NCI-H1694 (cell line): Measurements from ENCODE around the gene TRIM72.
A peak's percentile ranks its signal among the peaks of the same experiment; 100 is the strongest.
"Not testable (repeated sequence)": the region's sequence is repeated elsewhere in the genome, so short reads cannot be mapped to it uniquely, and the experiment has no call there.

Experiments used
- DNase-seq: peaks from one replicate; lab custom pipeline; 2025; lab: John Stamatoyannopoulos, UW

The TRIM72 gene, protein sequence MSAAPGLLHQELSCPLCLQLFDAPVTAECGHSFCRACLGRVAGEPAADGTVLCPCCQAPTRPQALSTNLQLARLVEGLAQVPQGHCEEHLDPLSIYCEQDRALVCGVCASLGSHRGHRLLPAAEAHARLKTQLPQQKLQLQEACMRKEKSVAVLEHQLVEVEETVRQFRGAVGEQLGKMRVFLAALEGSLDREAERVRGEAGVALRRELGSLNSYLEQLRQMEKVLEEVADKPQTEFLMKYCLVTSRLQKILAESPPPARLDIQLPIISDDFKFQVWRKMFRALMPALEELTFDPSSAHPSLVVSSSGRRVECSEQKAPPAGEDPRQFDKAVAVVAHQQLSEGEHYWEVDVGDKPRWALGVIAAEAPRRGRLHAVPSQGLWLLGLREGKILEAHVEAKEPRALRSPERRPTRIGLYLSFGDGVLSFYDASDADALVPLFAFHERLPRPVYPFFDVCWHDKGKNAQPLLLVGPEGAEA

DNA sequence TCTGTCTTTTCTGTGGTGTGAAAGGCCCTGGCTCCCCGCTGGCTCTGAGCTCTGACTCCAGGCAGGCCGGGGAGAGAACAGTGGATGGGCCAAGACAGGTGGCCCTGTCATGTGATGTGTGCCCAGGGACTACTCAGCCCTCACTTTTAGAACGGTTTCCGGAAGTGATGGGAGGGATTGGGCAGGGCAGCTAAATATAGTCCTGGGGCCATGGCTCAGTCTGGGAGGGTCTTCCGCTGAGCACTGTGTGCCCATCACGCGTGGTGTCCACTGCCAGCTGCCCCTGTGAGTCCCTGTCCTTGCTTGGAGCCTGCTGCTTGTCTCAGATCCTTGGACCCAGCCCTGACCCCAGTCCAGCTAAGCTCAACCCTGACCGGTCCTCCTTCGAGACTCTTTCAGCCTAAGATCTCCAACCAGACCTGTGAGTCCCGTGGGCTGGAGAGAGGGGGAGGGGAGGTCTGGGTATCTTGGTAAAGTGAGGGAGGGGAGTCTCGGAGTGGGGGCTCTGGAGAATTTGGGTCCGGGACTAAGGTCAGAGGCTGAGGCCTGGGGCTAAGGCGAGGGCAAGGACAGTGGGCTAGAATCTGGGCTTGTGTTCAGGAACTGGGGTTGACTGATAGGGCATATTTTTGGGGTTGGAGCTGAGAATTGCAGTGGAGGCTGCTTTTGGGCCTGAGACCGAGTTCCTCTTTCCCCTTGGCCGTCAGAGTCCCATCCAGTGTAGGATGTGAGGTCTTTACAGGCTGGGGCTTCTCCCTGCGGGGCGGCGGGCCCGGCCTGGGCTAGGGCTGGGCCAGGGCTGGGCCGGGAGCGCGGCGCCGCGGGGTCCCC lies at the start of gene TRIM72:
Gene TRIM72 (plus strand): TSS at position 243 of the 831 bp plus-strand sequence. CDS start 620 bp downstream, outside the sequence.
- DNase-seq: no peak

DNA sequence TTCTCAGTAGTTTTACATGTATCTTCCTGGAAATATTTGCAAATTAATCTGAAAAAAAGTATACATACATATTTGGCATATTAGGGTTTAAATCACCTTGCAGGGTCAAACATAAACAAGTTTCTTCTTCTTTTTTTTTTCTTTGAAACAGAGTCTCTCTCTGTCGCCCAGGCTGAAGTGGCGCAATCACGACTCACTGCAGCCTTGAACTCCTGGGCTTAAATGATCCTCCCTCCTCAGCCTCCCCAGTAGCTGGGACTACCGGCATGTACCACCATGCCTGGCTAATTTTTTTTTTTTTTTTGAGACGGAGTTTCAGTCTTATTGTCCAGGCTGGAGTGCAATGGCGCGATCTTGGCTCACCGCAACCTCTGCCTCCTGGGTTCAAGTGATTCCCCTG lies 46.6 kb upstream of the TRIM72 start:
- no peak for DNase-seq

DNA sequence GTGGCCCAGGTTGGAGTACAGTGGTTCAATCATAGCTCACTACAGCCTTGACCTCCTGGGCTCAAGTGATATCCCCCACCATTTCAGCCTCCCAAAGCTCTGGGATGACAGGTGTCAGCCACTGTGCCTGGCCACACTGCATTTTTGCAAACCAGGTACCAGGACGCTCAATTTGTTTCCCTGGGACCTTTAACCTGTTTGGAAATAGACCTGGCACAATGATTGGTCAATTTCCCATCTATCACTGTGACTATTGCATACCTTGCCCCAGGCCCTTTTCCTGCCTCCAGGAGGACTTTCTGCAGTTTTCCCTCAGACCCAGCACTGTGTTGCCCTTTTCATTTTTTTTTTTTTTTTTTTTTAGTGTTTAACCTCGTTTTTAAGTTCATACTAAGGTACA lies 45.1 kb upstream of the TRIM72 start:
- DNase-seq: no peak

DNA sequence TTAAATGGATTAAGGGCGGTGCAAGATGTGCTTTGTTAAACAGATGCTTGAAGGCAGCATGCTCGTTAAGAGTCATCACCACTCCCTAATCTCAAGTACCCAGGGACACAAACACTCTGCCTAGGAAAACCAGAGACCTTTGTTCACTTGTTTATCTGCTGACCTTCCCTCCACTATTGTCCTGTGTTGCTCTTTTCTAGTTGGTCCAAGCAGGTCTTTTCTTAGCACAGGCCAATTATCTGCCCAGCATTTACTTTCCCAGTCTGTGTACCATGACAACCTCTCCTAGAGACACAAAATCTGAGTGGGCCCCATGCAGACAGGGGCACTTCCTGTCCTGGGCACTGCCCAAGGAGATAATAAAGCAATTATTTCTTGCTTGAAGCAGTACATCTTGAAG lies 43.9 kb upstream of the TRIM72 start:
- not testable (repeated sequence) for DNase-seq

DNA sequence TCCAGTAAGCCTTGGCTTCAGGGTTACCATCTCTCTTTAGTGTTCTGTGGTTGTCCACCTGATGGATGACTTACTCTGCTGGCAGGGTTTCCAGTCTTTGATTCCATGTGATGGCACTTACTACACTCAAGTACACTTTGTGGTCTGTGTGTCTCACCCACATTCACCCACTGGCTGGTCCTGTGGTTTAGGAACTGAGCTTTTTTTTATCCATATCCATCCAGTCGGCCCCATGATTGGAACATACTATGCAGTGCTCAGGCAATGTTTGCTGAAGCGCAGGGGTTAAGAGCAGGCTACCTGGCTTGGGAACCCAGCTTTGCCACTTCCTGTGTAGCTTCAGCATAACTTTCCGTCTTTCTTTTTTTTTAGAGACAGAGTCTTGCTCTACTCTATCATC lies 36.8 kb upstream of the TRIM72 start:
- DNase-seq: no peak

DNA sequence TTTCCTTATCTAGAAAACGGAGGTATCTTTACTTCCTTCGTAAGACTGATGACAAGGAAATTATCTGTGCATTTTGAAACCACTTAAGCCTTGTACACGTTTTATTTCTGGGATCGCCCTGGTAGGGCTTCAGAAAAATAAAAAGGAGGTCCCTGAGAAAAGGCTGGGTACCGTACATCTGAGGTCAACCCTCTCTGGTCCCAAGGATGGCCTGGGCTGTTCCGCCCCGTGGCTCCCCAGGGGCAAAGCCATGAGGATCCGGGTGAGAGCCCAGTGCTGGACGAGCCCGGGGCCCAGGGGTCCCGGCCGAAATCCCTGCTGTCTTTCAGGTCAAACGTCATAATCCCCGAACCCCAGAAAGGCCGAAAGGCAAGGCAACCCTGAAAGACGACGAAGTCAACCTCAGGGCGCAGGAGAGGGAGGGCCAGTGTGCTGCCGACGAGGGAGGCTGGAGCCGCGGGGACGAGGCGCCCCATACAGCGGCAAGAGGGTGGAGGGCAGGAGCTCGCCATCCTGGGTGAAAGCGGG lies 34.6 kb upstream of the TRIM72 start:
- DNase-seq: no peak

DNA sequence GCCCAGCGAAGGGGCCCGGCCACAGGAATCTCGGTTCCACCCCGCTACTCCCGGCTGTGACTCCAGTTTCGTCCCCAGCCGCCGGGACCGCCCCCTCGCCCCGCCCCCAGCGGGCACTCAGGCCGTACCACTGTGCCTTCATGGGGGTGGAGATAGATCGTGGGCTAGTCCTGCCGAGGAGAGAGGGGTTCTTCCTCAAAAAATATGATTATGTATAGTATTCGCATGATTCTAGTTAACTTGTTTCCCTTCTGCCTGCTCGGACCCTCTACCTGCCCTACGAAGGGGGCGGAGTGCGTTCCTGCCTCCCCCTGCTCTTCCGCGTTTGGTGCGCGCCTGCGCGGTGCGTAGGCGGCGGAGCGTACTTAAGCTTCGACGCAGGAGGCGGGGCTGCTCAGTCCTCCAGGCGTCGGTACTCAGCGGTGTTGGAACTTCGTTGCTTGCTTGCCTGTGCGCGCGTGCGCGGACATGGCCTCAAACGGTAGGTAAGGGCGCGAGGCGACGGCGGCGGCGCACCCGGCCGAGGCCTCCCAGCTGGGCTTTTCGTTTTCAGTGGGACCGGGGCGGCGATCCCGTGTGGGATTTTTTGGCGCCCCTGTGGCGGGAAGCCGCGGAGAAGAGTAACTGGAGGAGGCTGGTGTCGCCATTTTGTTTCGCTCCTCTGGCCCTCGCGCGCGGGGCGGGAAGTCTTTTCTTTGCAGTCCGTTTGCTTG lies 34.0 kb upstream of the TRIM72 start, which contains the start of gene FUS:
Gene FUS (plus strand): TSS at position 393 of the 713 bp plus-strand sequence. CDS start 76 bp downstream, at position 469.
- peak; percentile 53 for DNase-seq

DNA sequence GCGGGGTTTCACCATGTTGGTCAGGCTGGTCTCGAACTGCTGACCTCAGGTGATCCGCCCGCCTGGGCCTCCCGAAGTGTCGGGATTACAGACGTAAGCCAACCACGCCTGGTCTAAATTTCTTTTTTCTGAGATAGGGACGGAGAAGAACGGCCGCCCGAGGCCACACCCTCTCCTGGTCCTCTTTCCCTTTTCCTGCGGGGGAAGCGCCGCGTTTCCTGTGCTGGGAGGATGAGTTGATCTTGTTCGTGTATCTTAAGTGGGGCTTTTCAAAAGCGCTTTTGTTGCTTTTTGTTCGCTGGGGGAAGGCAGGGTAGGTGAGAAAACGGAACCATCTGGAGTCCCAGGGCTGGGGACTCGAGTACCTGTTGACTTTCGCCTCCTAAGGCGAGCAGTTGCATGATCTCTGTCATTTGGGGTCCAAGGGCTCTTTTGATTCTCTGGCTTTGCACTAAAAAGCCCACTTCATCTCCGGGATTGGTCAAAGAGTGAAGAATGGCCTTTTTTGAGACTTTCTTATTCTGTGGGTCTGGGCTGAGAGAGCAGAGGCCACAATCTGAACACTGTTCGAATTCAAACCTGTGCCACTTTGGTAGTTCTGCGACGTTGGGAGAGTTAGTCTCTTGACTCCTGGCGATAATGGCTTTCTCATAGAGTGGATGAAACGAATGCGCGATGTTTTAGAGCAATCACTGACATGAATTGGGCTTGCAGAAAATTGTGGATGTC lies 32.7 kb upstream of the TRIM72 start:
- no peak for DNase-seq

DNA sequence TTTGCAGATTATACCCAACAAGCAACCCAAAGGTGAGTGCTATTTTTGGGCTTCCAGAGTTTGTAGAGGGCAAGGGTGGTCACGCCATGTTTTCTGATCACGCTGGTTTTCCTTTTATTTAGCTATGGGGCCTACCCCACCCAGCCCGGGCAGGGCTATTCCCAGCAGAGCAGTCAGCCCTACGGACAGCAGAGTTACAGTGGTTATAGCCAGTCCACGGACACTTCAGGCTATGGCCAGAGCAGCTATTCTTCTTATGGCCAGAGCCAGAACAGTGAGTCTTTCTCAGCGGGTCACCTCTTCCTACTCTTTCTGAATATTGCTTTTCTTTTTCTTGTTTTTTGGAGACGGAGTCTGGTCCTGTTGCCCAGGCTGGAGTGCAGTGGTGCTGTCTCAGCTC lies 31.5 kb upstream of the TRIM72 start:
- DNase-seq: no peak

DNA sequence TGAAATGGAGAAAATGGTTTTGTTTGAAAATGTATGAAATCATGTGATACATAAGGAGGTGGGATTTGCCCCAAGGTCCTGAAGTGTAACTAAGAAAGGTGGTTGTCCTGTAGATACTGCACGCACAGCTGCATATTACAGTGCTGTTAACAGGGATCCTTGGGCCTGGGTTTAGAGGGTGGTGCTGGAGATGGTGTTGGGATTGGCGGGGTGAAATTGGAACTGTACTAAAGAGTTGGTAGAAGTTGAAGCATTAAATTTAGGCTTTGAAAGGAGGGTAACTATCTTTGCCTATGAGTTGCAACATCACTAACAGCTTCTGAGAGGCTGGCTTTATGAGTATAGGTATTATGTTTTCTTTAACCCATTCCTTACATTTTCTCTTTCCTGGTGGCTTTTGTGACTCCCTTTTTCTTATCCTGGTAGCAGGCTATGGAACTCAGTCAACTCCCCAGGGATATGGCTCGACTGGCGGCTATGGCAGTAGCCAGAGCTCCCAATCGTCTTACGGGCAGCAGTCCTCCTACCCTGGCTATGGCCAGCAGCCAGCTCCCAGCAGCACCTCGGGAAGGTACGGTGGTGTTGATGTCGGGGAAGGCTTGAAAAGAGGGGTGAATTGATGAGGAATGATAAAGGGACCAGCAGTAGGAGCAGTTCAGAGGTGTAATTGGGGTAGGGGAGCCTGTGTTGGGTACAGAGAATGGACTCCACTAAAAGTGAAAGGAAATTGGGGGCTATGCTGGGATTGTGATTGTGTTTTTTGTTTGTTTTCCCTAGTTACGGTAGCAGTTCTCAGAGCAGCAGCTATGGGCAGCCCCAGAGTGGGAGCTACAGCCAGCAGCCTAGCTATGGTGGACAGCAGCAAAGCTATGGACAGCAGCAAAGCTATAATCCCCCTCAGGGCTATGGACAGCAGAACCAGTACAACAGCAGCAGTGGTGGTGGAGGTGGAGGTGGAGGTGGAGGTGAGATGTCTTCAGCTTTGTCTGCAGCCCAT lies 30.2 kb upstream of the TRIM72 start:
- DNase-seq: no peak

DNA sequence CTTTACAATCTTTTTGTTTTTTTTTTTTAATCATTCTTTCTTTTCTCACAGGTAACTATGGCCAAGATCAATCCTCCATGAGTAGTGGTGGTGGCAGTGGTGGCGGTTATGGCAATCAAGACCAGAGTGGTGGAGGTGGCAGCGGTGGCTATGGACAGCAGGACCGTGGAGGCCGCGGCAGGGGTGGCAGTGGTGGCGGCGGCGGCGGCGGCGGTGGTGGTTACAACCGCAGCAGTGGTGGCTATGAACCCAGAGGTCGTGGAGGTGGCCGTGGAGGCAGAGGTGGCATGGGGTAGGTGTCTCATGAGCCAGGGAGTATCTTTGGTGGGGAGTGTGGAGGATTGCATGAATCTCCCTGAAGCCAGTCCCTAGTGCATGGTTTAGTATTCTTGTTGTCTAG lies 29.0 kb upstream of the TRIM72 start:
- DNase-seq: no peak

DNA sequence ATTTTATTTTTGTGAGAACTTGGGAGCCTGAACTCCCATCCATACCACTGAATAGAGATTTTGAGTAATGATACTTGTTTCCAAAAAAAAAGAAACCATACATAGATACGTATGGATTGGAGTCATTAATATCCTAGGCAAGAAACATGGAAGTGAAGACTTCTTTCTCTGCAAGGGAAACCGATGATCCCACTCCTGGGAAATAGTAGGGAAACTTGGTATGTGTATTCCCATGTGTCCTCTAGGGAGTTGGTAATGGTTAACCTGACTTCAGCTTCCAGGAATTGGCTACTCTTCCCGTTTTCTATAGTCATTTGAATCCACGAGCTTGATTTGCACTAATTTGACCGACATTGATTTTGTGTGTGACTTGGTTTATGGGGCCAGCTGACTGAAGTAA lies 28.6 kb upstream of the TRIM72 start:
- DNase-seq: no peak

DNA sequence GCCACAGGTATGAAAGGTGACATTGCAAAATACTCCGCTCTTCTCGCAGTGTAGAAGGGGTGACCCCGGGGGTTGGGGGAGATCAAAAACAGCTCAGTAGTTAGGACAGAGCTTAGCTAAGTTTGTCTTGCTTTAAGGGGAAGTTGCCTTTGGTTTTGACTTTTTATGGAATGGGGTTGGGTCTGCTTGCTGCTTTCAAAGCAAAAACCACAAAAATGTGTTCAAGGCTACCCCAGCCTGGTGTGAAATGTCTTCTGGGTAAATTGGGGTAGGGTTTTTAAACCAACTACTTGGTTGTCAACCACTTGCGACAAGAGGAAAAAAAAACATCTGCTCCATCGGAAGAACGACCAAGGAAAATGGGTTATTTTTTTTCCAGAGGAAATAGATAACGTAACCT lies 27.7 kb upstream of the TRIM72 start:
- DNase-seq: no peak

DNA sequence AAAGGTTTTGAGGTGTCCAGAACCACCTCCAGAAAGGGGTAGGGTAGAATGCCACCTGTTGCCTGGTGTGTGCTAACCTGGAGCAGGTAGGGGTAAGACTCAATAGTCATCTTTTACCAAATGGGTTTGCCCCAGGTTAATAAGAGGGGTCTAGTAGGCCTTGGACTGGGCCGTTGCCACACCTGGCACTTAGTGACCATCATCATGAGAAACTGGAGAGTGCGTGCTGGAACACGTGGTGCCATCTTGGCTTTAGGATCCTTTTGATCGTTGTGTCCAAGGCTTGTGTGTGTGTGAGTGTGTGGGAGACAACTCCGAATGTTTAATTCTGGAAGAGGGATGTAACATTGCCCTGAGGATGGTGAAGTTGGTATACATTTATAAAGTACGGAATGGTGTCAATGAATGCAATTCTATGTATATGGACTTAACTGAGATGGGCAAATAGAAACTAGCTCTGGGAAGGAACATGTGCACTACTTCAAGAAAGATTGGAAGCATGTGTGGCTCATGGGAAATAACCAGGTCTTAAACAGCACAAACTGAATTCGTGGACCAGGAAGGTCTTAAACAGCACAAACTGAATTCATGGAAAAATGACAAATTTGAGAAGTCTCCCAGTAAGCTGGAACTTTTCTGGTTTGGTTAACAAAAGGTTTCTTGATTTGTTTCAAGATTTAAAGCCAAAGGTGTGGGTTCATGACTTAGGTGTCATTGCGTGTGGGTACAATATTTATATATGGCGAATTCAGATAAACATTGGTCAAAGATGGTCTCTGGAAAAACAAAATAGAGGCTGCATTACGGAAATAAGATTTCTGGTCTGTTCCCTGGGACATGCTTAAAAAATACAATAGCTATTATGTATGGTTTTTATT lies 26.8 kb upstream of the TRIM72 start:
- no peak for DNase-seq

DNA sequence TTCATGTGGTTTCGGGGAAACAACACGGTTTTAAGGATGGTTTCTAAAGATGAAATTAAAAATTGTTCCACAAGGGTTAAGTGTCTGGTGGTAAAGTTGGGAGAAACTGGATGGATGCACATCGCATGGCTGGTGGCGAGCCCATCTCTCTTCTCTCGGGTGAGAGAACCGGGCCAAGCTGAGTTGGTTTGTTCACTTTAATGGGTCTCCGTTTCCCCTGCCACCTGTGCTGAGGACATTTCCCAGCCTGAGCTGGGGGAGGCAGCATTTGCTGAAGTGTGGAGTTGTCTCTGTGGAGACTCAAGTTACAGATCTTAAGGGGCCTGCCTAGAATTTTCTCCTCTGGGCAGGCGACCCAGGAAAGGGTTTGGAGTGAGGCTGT lies 26.1 kb upstream of the TRIM72 start:
- DNase-seq: no peak

DNA sequence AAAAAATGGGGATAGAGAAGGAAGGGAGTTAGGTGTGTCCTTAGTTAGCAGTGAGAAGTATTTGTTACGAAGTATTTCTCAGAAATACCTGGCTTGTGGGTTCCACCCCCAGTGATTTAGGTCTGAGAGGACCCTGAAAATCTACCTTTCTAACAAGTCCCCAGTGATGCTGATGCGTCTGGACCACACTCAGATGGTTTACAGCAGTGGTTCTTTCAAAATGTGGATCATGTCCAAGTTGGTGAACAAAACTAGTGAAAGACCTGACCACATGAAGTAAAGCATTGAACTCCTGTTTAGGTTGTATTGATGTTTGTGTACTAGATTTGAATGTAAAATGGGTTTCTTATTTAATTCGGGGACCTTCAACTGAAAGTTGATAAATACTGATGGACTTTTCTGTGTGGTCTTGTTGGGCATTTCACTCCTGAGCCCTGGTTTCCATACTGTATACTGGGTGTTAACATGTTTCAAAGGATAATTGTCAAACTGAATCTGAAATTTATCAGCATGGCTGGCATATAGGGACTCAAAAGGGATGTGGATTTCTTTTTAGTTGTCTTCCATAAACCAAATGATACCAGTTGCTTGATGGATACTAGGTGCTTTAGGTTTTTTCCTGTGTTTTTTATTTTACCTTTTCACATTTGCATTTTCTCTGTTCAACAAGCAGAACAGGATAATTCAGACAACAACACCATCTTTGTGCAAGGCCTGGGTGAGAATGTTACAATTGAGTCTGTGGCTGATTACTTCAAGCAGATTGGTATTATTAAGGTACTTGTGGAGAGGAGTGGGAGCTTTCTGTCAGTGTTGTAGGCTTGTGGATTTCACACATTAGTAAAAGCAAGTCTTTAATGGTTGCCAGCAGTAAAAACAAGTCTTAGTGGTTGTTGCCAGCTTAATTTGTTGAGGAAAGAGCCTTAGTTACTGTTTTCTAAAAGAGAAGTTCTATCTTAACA lies 25.2 kb upstream of the TRIM72 start:
- no peak for DNase-seq

DNA sequence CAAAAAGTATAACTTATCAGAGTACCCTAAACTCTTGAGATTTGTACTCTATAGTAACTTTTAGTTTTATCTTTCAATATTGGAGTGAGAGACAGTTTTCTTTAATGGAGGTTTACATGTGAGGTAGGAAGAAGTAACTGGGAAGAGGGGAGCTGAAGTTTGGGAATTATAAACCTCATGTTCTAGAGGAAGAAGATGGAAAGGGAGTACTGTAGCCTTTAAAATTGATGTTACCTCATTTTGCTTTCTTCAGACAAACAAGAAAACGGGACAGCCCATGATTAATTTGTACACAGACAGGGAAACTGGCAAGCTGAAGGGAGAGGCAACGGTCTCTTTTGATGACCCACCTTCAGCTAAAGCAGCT lies 24.5 kb upstream of the TRIM72 start:
- no peak for DNase-seq

DNA sequence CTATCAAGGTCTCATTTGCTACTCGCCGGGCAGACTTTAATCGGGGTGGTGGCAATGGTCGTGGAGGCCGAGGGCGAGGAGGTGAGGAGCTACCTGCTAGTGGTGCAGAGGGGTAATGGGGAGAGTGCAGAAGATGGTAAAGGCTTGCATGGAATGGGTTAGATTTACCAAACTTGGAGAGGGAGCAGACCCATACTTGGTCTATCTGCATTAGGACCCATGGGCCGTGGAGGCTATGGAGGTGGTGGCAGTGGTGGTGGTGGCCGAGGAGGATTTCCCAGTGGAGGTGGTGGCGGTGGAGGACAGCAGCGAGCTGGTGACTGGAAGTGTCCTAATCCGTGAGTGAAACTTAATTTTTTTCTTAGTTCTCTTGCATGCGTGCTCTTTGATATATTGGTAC lies 23.9 kb upstream of the TRIM72 start:
- no peak for DNase-seq
